GM19328 (cell line): ENCODE measurements around the gene SGSM2.
A peak's percentile ranks its signal among the peaks of the same experiment; 100 is the strongest.

Experiments used
- ATAC-seq: cut with Tn5 transposase; IDR thresholded peaks from one replicate; pipeline ENCODE4 v1.9.1; 2021; ENCODE audit warnings: mild to moderate bottlenecking, moderate library complexity; ENCODE audit not compliant: unreplicated experiment

The SGSM2 gene

DNA sequence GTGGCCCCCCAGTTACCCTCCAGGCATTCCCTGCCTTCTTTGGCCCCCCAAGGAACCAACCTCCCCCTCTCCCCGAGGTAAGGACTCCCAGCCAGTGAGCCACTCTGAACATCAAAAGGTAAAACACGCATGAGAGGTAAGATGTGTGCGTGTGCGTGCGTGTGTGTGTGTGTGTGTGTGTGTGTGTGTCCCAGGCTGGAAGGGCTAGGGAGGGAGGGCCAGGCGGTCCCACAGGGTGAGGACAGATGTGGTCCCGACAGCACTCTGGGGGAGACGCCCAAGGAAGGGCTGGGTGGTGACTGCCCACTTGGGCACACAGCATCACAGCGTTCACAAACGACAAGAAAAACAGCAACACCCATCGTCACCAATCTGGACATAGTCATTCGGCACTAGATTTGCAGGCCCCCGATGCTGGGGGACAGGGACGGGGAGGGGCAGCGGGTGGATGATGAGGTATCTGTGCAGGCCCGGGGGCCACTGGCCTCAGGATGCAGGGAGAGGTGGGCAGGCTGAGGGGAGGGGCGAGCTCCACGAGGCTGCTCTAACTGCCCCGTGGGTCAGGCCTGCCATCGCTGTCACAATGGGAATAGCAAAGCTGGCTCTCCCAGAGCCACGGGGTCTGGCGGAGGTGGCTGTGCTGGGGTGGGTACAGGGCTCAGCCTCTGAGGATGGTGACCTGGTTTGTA, 47.3 kb downstream of the SGSM2 start:
- no peak for ATAC-seq

DNA sequence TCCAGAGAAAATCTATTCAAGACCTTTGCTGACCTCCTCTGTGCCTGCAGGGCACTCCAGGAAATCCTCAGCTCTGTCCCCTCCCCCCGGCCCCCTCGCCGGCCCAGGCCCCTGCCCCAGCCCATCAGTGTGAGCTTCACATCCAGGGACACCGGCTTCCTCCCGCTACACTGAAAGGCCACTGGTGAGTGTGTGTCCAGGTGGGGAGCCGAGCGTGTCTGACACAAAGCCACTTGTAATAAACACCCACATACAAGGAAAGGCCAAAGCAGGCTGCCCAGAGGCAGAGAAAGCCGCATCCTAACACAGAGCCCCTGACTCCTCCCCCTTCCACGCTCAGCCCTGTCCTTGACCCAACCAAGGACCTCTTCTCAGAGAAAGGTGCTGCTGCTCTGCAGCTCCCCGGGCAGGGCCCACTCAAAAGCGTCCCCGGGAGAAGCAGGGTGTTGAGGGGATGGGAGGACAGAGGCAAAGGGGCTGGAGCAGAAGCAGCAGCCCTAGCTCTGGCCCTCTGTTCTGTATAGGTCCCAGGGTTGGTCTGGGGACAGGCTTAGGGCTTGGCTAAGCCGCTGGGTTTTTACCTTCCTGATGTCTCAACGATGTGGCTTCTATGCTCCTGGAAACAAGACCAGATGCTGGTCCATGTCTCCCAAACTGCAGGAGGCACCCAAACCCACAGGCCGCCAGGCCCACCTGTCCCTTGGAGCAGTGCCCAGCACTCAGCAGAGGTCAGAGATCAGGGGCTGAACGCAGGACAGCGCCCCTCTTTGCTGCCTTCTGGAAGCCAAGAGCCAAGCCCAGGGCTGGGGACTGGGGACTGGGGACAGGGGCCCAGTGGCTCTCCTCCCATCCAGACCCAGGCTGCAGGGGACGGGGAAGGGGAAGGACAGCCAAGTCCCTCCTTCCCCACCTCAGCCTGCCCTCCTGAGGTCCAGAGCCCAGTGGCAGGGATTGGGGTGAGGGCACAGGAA, 48.2 kb downstream of the SGSM2 start:
- no peak for ATAC-seq

DNA sequence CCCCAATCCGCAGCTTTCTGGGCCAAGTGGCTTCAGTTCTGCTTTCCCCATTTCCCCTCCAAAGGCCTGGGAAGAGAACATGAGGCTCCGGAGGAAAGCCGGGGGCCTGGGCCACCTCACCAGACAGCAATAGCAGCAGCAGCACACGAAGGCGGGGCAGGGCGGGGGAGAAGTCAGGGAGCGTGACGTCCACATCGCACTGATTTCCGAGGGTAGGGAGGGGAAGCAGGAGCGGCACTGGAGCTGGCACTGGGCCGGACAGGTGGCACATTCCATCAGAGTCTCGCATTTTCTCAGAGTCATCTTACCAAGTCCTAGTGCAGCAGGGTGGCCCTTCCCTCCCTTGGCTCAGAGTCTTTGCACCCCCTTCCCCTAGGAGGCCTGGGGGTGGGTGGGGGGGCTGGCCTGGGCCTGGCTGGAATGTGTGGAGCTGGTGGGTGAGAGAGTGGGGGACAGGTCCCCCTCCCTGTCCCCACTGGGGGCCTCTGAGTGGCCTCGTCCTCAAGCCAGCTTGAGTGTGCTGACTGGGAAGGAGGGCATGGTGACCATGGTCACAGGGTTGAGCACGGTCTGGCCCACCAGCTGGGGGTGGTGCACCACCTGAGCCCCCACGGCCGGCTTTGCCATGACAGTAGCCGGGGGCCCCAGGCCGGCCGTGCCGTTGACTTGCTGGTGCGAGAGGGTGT, 49.2 kb downstream of the SGSM2 start:
- no peak for ATAC-seq

DNA sequence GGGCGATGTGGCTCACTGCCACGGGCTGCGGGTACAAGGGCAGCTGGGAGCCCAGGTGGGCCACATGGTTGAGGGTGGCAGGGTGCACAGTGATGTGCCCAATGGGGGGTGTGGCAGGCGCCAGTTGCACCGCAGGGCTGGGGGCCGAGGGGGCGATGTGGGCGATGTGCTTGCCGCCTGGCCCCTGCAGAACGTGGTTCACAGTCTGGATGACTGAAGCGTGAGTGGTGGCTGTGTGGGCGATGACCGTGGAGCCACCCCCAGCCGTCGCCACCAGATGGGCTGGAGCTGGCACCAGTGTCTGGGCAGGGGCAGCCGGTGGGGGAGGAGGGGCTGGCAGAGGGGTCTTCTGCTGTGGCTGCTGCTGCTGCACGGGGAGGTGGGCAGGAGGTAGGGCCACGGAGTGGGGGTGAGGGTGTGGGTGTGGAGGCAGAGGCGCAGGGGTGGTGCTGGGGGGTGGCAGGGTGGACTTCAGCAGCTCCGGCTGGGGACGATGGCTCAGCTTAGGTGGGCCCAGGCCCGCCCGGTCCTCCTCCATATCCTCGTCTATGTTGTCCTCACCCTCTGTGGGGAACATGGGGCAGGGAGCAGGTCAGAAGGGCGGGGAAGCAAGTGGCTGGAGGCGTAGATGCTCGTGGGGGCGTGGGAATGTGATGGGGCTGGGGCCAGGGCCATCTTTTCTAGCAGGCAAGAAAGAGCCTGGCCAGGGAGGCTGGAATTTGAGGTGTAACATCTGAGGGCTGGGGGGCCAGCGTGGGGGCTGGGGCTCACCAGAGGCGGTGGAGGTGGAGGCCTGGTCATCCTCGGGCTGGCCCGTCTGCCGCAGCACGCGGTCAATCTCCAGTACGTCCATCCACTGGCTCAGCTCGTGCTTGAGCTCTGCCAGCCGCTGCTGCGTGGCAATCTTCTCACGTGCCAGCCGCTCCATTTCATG, 50.1 kb downstream of the SGSM2 start:
- ATAC-seq = no peak

DNA sequence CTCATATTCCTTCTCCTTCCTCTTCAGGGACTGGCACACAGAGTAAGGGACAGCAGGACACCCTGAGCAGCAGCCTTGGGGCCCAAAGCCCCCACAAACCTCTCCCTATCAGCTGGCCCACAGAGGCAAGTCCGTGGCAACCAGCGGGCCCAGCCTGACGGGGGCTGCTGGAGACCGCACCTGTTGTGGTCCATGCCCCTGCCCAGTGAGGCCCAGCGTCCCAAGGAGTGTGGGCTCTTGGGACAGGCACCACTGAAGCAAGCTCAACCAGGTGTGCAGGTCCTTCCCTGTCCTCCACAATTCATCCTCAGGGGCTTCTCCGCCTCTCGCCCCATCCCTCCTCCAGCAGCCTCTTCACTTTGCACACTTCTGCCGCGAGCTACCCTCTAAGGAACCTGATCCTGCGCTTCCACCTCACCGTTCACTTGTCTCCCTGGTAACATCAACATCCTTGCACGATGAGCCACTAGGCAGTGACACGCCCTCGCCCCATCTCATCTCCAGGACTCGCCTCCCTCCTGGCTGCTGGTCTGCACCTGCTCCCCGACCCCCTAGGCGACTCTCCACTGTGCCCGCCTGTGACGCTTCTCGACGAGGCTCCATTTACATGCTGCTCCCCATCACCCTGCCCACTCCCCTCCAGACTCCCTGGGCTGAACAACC, 50.9 kb downstream of the SGSM2 start:
- ATAC-seq = no peak

DNA sequence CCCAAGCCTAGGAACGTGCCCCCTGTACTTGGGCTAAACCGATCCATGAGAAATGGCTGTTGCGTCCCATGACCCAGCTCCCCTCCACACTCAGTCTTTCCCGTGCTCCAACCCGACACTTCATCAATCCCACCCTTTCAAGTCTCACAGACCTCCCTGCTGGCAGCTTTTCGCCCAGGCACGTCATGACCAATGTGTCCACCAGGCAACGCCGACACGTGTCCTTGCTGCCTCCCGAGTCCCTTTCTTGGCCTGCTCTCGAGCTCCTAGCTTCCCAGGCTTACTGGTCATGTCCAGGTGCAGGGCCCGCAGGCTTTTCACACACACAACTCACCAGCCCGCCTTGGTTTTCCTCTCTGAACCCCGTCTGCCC, 51.4 kb downstream of the SGSM2 start:
- ATAC-seq = no peak

DNA sequence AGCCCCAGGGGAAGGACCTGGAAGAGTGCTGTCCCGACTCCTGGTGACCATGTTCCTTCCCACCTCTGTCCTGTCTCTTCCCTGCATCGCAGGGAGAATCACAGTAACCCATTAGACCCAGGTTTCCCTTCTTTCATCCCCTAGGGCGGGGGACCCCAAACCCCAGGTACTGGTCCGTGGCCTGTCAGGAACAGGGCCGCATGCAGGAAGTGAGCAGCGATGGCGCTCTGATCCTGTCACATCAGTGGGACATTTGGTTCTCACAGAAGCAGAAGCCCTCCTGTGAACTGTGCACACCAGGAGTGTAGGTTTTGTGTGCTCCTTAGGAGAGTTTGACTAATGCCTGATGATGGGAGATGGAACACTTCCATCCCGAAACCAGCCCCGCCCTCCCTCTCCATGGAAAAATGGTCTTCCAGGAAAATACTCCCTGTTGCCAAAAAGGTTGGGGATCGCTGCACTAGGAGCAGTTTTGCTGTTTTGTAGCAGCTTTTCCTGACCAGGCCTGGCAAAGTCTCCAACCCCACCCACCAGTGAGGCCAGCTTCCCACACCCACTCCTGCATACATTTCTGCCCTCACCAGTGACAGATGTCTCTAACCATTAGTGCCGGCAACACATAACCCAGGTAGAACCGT, 53.0 kb downstream of the SGSM2 start:
- no peak for ATAC-seq

DNA sequence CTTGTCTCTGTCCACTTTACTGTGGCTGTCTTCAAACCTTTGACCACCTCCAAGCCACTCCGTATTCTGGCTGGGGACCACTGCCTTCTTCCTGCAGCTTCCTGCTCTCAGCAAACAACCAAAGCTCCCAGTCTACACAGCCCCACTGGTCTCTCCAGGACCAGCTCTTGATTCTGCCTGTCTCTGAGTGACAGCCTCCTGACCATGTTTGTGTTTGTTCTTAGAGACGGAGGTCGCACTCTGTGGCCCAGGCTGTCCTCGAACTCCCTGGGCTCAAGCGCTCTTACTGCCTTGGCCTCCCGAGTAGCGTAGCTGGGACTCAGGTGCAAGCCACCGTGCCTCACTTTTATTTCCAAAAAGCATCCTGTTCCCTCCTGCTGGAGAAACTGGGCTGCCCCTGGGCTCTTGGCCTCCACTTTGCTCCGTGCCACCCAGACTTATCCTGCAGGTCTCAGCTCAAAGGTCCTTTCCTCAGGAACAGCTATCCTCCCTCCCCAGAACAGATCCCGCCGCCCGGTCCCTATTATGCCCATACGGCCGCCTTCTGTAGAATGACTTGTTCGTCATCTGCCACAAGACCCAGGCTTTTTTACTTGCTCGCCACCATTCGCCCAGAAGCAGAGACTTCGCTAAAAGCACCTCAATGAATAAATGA, 54.4 kb downstream of the SGSM2 start:
- no peak for ATAC-seq

DNA sequence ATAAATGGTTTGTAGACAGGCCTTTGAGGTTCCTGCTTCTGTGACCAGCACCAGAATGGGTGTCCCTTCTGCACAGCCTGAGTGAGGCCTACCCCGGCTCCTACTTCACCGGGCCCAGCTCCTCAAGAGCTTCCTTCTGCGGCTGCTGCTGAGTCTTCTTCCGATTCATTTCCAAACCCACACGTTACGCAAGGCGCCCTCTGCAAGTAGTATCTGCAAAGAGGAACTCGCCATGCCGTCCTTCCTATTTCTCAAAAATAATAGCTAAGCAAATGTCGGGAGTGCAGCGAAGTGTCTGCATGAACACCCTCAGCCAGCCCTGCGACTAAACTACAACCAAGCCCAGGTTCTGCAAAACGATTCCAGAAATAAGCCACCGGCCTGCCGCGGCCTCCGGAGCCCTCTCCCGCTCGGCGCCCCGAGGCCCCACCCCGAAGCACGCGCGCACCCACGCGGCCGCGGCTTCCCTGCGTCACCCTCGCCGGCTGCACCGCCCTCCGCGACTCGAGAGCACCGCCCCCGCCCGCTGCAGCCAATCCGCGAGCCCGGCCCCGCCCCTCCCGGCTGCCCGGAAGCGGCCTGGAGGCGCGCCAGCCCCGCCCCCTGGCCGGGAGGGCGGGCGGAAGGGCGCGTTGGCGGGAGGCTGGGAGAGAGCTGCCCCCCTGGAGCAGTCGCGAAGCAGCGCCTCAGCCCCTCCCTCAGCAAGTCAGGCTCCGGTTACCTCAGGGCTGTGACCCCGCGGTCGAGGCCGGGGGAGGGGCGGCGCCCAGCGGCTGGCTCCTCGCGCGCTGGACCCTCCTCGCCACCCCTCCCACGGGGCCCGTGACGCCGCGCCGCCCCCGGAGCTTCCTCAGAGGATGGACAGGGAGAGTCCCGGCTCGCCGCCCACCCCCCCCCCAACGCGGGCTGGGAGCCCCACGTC, 55.2 kb downstream of the SGSM2 start:
- peak; percentile 54 for ATAC-seq

DNA sequence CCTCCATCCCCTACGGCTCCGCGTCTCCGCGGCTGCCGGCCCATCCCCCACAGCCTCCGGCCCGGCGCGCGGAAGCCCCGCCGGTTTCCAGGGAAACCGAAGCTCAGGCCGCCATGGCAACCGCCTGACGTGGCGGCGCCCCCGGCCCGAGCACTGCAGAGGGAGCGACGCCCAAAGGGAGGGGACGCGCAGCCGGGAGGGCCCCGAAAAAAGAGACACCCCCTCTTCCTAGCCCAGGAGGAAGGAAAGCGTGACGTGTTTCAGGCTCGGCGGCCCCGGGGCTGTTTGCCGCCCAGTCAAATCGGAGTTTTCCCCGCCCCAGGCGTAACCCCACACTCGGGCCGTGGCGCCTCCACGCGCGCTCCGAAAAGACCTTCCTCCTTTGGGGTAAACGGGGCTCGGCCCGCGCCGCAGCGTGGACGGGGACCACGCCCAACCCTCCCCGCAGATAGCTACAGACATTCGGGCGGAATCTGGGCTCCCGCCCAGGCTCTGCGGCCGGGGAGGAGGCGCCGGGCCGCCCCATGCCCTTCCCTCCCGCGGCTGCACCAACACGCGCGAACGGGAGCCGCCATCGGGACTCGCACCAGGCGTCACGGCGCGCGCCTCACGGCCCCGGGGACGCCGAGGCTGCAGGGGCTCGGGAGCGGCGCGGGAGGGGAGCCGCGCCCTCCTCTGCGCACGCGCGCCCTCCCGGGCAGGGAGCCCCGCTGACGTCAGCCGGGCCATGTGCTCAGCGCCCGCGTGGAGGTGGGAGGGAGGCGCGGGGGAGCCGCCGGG, 56.1 kb downstream of the SGSM2 start:
- peak; percentile 33 for ATAC-seq

DNA sequence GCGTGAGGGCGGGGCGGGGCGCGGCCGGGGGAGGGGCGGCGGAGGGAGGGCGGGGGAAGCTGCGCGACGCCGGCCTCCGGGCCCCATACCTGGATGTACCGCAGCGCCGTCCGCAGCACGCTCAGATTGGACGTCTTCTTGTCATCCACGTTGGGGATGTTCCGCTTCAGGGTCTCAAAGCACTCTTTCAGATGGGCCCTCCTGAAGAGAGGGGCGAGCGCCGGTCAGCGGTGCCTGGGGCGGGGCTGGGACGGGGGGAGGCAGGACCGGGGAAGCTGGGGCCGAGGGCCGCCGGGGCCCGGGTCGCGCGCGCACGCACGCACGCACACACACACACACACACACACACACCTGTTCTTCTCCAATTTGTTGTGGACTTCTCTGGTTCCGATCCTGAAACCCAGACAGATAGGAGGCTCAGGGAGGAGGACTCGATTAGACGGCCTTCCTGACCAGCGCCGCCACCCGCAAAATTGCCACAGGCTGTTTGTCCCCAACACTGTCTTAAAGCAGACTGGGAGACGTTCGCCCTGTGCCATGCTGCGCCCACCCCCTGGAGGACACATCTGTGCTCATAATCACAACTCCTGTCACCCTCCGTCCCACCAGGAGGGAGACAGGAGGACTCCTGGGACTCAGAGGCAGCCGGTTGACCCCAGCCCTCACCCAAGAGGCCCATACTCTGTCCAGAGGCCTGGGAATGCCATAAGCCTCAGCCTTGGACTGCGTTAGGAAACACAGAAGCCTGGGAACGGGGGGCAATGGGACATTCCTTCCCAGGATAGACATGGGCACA, 56.9 kb downstream of the SGSM2 start:
- ATAC-seq = no peak

DNA sequence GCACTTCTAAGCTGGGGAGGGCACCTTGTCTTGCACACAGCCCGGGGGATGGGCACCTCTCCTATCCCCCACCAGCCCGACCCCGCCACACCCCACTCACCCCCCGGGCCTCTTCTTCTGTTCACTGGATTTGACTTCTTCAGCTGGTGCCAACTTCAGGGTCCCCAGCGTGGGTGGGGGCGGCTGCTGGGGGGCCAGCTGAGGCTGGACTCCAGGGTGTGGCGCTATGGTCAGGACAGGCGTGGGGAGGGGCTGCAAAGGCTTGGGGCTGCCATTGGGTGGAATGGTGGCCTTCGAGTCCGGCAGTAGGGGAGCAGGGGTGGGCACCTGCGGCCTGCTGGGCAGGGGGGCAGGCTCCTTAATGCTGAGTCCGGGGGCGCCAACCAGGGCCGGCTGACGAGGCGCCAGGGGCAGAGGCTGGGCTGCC, 57.5 kb downstream of the SGSM2 start:
- no peak for ATAC-seq

DNA sequence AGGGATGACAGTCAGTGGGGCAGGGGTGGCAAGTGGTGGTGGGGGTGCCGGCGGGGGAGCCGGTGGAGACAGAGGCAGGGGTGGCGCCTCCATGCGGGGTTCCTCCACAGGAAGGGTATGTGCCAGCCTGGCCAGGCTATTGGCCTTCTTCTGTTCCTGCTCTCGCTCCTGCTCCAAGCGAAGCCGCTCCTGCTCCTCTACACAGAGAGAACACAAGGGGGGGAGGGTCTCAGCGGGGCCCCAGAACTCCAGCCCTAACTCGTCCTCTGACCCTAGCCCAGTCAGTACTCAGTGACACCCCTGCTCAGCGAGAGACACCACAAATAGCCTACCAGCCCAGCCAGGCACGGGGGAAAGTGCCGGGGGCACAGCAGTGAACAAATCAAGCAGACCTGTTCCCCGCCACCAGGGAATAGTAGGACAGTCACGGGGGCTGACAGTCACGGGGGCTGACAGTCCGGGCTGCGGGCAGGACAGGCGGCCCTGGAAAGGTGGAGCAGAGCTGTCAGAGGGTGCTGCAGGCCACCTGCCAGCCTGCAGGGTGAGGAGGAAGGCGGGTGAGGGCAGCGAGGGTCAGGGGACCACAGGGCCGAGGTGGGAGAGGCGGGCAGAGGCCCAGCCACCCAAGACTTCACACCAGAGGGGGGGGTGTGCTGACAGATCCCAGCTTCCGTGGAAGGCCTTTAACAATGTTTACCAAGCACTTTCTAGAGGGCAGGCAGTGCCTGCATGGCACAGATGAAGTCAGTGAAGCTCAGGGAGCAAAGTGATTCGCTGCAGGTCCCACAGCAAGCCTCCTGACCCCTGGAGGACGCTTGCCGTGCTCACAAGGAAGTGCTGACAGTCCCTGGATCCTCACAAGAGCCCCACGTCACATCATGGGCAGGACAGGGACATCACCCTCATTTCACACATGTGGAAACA, 58.2 kb downstream of the SGSM2 start:
- no peak for ATAC-seq

DNA sequence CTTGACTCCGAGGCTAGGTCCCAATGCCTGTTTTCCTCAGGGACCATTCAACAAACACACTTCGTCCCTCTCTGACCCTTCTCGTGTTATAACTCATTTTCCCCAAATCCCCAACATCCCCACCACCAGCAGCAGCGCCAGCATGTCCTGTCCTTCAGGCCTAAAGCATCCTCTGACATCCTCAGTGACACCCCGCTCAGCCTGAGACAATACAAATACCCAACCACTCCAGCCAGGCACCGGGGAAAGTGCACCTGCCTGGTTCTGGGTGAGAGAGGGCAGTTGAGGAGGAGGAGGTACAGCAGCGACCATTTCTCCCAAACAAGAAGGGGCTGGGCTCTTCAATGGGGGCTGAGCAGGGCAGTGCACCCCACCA, 58.9 kb downstream of the SGSM2 start:
- no peak for ATAC-seq

DNA sequence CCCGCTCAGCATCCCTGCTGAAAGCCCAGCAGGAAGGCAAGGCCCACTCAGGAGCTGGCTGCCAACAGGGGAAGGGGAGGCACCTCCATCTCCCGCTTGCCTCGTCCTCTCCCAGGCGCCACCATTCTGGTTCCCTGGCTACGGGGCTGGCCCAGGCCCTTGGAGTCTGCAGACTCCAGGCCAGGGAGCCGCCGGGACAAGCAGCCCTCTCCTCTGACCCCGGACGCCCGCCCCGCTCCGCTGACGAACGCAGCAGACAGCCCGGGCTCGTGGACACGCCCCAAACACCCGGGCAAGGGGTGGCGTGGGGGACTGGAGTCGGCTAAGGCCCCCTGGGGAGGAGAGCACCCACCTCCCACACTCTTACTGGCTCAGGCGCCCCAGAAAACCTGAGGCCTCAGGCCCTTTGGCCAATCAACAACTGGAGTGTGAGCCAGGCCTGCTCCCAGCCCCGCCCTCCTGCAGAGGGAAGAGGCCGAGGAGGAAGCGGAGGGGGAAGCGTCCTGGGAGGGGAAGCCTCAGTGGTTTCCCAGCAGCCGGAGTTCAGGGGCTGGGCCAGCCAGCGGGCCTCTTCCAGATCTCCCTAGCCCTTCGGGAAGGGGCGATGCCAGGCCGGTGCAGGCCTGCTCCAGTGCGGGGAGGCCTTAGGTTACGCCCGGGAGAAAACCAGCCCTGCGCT, 59.4 kb downstream of the SGSM2 start:
- ATAC-seq = no peak
